ENCODE data around the gene FAM118B.

Gene FAM118B

GRCh38 chr11:126186708-126187529 is 24.7 kb upstream of the FAM118B start:
- no peak for DNase-seq (ENCODE audit: low read depth)

GRCh38 chr11:126188332-126189108 is 23.1 kb upstream of the FAM118B start:
- no peak for DNase-seq (ENCODE audit: low read depth)

DNA sequence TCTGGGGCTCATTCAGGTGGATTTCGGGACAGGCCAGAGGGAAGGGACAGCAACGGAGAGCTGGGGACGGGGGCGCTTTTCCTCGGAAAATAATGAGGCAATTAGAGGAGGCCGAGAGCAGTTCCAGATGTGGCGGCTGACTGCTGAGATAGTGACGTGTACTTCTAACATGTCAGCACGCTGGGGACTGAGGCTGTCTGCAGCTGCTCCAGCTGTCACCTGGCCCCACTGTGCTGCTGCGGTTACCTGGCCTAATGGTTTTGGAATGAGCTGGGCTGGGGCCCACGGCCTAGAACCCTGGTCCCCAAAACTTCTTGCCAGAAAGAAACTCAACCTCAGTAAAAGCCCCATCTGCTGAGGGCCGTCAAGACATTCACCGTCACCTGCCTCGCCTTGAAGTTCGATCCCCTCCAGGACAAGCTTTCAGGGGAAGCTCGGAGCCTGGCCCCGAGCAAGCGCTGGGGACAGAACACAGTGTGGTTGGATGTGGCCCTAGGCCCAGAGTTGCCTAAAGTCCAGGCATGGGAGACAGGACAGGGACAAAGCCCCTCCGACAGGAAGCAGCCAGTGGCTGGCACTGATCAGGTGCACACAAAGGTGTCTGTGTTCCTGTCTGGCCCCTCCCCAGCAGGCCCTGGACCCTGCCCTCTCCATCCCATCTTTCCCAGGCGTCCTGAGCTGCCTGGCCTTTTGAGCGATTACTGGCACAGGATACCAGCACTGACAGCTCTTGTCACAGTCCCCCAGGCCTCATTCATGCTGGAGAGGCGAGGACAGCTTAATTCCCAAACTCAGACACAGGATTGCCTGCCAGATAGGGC is 22.3 kb upstream of the FAM118B start:
- DNase-seq (ENCODE audit: low read depth), result no peak

DNA sequence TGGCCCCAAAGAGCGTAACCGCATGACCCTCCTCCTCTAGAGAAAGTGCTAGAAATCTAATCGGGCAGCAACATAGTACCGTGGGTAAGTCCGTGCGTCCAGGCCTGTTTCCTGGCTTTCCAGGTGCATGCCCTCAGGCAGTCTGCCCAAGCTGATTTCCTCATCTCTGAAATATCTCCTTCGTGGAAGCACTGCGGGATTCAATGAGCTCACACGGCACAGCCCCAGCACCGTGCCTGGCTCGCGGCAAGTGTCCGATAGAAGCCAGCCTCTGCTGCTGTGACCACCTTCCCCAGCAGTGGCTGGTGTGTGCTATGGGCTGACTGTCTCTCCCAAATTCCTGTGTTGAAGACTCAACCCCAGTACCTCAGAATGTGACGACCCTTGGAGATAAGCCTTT is 20.8 kb upstream of the FAM118B start:
- DNase-seq (ENCODE audit: low read depth), result no peak

GRCh38 chr11:126191379-126192073 is 20.1 kb upstream of the FAM118B start:
- no peak for DNase-seq (ENCODE audit: low read depth)

GRCh38 chr11:126192361-126192760 is 19.2 kb upstream of the FAM118B start:
- DNase-seq (ENCODE audit: low read depth), result no peak

- no peak for DNase-seq (ENCODE audit: low read depth)
These were observed 18.5 kb upstream of the FAM118B start for GRCh38 chr11:126193038-126193478.

DNA sequence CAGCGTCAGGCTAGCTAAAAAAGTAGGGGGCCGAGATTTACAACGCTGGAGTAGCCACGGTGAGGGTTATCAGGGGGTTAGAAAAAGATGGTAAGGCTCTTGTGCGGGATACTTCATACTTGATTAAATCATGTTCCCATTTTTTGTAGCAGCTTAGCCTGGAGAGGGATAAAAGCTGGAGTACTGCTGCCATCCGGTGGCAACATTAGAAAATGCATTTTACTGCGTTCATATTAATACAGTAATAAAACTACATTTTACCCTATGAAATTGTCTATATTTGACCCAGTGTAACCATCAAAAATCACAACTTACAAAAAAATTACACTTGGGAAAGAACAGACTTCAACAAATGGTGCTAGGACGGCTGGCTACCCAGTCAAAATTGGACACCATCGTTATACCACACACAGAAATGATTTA is 17.4 kb upstream of the FAM118B start:
- no peak for DNase-seq (ENCODE audit: low read depth)

- DNase-seq (ENCODE audit: low read depth), result no peak
These were observed 16.5 kb upstream of the FAM118B start for GRCh38 chr11:126195119-126195518.

- no peak for DNase-seq (ENCODE audit: low read depth)
These were observed 14.2 kb upstream of the FAM118B start for GRCh38 chr11:126197277-126197939.

GRCh38 chr11:126198648-126199047 is 12.9 kb upstream of the FAM118B start:
- DNase-seq (ENCODE audit: low read depth), result no peak

GRCh38 chr11:126202646-126203359 is 8.8 kb upstream of the FAM118B start:
- no peak for DNase-seq (ENCODE audit: low read depth)

GRCh38 chr11:126205359-126205758 is 6.2 kb upstream of the FAM118B start:
- no peak for DNase-seq (ENCODE audit: low read depth)

DNA sequence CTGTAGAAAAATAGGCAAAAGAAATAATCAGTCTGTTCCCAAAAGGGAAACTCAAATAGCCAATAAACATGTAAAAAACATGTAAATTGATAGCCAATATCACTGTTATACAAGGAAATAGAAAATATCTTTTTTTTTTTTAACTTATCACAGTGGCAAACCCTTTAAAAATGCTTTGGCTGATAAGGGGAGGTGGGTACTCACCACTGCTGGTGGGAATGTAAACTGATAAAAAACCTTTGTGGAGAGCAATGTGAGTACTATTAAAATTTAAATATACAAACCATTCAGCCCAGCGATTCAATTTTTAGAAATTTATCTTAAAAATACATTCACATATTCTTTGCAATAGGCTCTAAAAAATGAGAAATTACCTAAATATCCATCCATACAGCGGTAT is 3.7 kb upstream of the FAM118B start:
- no peak for DNase-seq (ENCODE audit: low read depth)

DNA sequence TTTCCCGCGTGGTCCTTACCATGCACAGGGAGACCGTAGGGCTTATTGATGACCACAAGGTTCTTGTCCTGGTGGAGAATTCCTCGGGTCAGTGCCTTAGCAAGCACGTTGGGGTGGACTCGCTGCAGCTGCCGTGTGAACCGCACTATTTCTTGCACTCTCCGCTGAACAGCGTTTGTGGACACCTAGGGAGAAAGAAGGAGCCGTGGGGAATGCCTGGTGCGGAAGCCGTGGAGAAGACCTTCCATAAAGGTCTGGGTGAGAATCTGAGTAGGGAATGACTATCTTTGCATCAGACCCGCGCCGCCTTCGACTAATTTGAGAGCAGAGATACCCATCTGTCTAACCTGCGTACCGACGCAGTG is 729 bp upstream of the FAM118B start:
- no peak for DNase-seq (ENCODE audit: low read depth)

DNA sequence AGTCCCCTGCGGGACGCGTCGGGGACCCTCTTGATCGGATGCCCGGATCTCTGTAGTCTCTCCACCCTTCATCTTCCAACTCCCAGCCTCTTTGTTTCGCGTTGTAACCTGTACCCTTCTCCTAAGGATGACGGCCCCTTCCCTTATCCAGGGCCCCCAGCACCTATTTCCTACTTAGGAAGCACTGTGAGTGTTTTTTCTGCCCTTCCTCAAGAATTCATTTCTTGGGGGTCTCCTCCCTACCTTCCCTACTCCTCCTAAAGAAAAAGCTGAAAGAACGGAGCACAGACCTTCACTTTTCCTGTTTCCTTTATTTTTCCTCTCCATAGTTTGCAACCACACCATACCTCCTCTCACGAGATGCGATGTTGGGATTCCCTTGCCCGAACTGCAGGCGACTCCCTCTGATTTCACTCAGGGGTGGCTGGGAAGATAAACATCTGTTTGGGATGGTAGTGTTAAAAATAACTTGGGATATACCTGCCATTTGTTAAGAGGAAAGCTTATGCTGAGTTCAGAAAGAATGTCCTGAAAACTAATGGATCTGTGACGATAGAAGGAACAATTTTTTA is 593 bp downstream of the FAM118B start:
- DNase-seq (ENCODE audit: low read depth), result no peak

DNA sequence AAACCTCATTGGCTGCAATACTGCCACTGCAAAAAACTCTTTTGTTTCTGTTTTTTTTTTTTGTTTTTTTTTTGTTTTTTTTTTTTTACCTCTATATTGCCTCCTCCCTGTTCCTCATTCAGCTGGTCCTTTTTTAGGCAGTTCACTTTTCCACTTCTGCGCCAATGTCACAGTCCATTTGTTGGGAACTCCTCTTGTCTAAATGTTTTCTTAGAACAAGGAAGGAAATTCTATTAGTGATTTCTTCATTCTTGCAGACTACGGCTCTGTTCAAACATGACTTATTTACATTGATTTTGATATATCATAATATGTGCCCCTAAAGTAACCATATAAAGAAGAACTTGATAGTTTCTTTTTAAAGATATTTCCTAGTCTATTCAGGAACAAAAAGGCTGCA is 2.9 kb downstream of the FAM118B start:
- no peak for DNase-seq (ENCODE audit: low read depth)

- DNase-seq (ENCODE audit: low read depth), result no peak
These were observed 3.3 kb downstream of the FAM118B start for GRCh38 chr11:126214841-126215240.

GRCh38 chr11:126216526-126217305 is 5.1 kb downstream of the FAM118B start:
- no peak for DNase-seq (ENCODE audit: low read depth)

- DNase-seq (ENCODE audit: low read depth), result no peak
These were observed 5.9 kb downstream of the FAM118B start for GRCh38 chr11:126217491-126217890.

Data from T-helper 22 cell (primary cell).